Gastroesophageal sphincter (tissue), 3 donors: ENCODE measurements around the gene RHBG.

Experiments
- CTCF ChIP-seq, 4 experiments: fragments of 200-600 bp in 2 of 4; fragments of 450-650 bp in 2 of 4; sonication (generic) in 1 of 4; IDR thresholded peaks; one replicate each; pipeline ENCODE4 v1.5.1; 2017 to 2019; ENCODE audit warnings: antibody characterized with exemption in 4 of 4, mild to moderate bottlenecking in 2 of 4, moderate library complexity in 2 of 4
- POLR2A ChIP-seq, 2 donors: fragments of 450-650 bp; IDR thresholded peaks; one replicate each; pipeline ENCODE4 v1.6.1; 2017; ENCODE audit warnings: antibody characterized with exemption in 2 of 2, mild to moderate bottlenecking in 2 of 2, moderate library complexity in 1 of 2

- no peak for TF ChIP-seq CTCF (IDR thresholded peaks at IDR 0.05)
- no peak for TF ChIP-seq POLR2A (IDR thresholded peaks at IDR 0.05)
Observed at GRCh38 chr1:156387870-156388173, 18.8 kb downstream of the RHBG start.
